Measurements from ENCODE around the gene TRIM36.

TRIM36 gene

DNA sequence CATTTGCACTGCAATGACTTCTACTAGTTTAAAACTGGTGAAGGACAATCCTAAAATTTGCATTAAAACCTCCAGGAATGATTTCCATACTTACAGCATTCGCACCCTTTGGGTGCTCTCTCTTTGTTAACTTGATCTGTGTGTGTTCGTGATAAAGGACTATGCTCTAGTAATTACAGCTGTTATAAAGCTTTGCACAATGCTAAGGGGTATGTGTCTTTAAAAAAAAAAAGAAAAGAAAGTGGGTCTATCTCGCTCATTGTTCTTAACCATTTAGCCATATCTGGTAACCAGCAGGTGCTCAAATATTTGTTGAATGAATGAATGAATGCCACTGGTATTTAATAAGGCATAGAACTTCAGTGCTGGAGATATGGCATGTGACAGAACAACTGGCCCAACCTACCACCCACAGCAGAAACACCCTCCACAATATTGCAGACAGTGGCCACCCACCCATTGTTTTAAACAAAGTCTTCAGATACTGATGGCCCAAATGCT is 8.7 kb downstream of the TRIM36 start:
- DNase-seq = no peak

DNA sequence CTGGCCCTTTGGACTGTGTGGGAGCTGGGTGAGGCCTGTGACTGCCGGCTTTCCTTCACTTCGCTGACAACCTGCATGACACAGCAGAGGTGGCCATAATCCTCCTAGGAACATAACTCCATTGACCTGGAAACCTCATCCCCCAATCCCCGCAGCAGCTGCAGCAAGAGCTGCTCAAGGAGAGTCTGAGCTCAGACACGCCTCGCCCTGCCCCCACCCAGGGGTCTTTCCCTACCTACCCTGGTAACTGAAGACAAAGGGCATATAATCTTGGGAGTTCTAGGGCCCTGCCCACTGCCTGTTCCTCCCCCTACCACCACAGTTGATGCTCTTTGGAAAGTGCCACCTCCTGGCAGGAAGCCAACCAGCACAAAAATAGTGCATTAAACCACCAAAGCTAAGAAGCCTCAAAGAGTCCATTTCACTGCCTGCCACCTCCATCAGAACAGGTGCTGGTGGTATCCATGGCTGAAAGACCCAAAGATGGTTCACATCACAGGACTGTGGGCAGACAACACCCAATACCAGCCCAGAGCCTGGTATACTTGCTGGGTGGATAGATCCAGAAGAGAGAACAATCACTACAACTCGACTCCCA is 18.4 kb downstream of the TRIM36 start:
- no peak for DNase-seq

DNA sequence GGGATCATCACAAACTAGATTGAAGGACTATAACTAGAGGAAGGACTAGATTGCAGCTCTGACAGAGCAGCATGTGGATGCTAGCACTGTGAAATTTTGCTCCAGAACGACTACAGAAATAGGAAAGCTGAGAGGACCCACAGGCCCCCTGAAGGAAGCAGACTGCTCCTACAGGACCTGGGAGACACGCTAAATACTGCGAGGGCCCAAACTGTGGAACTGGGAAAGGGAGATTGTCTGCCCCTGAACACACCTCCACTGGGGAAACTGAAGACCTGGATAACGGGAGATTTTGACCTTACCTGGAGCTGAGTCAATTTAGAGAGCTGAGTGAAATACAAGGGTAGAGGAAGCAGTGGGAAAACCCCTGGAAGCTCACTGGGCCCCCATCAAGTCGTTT is 19.2 kb downstream of the TRIM36 start:
- no peak for DNase-seq

DNA sequence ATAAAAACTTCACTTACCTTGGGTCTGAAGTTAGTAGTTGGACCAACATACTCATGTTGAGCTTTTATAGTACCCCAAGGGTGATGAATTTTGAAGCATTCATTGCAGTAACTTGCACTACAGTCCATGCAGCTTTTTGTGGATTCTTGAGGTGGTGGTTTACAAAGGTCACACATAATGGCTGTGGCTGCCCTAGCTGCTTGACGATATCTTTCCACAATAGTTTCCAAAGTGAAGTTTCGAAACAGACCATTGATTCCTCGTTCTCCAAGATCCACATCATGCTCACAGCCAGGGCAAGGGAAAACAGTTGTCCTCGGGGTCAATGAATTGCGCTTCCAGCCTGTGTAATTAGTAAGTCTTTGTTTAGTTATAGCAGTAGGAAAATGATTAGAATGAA is 22.7 kb downstream of the TRIM36 start:
- DNase-seq = no peak

DNA sequence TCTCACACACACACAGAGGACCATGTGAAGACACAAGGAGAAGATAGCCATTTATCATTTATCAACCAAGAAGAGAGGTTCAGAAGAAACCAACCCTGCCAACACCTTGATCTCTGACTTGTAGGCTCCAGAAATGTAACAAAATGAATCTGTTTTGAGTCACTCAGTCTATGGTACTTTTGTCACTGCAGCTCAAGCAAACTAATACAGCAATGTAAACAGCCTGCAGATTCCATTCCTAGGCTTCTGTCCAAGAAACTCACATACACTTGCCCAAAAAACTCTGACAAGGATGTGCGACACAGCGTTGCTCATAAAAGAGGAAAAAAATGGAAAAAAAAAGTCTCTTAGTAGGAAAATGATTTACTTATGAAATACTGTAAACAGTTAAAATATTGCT is 33.4 kb downstream of the TRIM36 start:
- no peak for DNase-seq

DNA sequence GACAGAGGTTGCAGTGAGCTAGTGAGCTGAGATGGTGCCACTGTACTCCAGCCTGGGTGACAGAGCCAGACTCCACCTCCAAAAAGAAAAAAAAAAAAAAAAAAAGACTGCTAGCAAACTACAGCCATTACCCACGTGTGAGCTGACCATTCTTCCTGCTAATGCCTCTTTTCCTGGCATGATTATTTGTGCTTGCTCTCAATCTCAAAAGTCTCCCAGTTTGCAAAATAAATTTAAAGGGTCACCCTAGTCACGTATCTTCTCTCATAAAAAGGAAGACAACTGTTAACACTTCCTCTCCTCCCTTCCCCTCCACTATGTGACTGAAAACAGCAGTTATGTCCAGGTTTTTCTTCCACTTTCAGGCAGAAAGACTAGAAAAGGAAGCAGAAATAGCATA is 37.2 kb downstream of the TRIM36 start:
- no peak for DNase-seq

DNA sequence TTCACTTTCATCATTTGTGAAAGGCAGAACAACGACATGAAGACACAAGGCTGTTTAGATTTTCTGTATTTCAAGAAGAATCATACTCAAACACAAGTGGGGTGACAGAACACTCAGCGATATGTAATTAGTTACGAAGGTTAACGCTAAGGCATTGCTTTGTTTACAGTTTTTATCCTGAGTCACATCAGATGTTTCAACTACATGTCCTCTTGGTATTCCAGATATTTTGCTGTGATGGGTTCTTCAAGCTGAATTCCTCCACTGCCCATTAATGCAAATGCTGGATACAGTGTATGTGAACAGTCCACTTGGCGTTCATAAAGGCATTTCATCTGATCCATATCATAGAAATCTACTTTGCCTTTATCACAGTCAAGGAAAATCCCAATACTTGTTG is 43.4 kb downstream of the TRIM36 start:
- no peak for DNase-seq

DNA sequence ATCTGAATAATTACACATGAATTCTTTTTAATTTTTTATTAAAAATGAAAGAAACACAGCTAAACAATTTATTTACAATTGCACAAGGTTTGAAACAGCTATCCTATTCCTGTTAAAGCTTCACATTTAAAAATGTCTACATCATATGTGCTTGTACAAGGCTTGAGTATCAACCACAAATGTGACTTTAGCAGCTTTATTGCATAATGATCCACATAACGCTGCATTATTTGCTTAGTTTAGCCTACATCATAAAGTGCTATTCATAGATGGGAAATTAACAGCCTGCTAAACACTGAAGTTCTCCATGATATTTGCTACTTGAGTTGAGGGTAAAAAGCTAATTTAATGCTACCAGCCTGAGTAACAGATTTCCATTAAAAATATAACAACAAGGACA is 45.0 kb downstream of the TRIM36 start:
- DNase-seq = no peak

DNA sequence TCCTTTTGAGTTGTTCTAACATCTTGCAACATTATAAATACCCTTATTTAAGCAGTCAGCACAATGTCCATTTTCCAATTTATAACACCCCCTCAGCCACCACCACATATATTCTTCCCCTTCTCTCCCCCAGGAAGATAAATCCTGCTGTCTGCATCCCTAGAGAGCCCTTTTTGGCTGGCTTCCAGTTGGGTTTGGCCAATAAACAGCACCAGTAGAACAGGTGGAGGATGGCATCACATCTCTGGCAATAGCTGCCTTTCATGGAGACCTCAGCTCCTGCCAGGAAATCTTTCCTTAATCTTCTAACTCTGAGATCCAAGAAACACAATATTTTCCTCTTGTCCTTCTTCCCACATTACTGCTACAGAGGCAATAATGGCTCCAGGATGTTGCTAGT is 53.7 kb downstream of the TRIM36 start:
- no peak for DNase-seq

DNA sequence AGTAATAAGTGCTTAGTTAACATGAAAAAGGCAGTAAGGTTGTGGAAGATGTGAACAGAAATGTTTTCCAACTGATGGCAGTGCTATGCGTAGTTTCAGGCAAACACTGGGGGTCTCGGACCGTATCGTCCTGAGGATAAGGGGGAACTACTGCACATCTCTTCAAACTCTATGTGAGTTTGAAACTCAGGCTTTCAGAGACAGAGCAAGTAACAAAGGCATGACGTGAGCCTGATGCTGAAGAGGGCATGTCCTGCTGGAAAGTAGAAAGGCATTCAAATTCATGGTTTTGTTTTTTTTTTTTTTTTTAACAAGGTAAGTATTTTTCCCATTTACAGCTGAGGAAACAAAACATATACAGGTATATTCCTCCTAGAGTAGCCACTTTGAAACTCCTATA is 59.9 kb downstream of the TRIM36 start:
- DNase-seq = no peak

DNA sequence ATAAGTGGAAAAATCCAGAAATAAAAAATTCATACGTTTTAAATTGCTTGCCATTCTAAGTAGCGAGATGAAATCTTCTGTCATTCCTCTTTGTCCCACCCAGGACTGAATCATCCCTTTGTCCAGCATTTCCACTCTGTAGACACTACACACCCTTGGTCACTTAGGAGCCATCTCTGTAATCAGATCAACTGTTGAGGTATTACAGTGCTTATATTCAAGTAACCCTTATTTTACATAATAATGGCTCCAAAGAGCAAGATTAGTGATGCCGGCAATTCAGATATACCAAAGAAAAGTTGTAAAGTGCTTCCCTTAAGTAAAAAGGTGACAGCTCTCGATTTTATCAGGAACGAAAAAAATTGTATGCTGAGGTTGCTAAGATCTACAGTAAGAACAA is 60.4 kb downstream of the TRIM36 start:
- no peak for DNase-seq

DNA sequence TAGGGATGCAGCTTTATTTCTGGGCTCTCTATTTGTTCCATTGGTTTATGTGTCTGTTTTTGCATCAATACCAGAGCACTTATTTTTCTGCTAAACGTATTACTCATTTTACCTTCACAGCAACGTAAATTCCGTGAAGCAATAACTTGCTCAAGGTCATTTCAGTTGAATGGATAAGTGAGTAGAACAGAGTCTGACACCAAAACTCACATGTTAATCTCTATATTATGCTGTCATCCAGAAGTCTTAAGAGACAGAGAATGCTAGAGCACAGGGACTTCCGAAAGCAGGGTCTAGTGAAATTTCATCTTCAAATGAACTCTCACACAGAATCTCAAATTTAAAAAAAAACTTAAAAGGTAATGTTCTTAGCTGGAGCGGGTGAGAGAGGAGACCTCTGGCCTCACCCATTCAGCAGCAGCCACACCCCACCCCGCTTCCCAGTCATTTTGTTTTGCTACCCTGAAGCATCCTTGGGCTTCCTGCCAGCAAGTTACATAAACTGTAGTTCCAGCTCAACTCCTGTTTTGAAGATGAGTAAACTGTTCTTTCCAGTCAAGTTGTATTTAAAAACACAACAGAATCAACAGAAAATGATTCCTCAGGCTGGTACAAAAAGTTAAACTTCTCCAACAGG is 69.3 kb downstream of the TRIM36 start:
- DNase-seq = no peak

DNA sequence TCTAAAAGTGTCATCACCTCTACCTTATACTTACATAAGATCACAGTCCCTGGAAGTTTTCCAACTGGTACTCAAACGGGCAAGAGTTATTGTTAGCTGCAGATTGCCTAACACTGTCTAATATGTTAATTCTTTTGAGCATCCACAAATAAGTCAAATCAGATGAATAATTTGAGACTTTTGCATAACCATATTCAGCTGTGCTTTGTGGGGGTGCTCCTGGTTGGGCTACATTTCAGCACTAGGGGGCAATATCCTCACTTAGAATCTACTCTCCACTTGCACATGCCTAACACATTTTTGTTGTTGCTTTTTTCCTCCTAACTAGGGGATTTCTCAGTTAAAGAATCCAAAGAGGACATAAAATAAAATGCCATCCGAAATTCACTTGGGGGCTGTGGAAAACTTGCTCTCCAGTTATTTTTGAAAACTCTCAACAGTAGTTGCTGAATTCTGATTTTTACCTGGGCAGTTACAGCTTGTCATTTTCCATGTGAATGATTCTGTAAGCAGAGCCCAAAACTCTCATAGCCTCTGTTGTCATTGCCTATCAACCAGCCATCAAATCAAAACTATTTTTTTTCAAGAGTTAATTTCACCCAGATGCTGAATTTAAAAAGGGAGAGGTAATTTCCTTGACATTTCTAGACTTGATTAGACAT is 71.5 kb downstream of the TRIM36 start:
- peak; percentile 39 for DNase-seq

DNA sequence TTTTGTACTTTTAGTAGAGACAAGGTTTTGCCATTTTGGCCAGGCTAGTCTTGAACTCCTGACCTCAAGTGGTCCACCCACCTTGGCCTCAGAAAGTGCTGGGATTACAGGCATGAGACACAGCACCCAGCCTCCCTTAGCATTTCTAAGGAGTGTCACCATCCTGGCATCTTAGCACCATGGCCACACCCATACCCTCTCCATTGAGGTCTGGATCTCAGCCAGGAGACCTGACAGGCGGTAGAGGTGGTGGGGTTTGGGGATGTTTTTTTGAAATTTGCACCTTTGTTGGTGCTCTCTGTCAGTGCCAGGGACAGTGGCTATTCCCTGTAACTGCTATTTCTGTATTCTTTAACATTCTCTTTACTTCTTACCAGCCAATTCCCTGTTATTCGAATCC is 72.5 kb downstream of the TRIM36 start:
- no peak for DNase-seq

DNA sequence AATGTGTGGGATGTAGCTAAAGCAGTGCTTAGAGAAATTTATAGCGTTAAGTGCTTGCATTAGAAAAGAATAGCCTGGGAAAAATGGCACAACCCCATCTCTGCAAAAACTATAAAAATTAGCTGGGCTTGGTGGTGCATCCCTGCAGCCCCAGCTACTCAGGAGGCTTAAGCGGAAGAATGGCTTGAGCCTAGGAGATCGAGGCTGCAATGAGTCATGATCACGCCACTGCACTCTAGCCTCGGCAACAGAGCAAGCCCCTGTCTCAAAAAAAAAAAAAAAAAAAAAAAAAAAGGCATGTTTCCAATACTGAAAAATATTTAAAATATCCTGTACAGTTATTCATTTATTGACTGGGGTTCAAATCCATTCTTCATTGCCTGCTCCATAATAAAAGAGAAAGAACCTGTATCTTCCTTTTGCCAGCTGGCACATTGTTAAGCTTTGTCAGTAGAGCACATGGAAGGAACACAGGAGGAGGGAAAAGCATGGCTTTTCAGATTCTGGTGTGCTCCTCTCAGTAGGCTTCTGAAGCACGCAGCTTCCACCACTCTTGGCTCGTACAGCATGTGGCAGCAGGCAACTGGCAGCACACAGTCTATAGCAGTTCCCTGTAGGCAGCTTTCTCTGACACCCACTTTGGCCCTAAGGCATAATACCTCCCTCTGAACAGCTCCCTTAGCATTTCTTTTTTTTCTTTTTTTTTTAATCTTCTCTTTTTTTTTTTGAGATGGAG is 73.5 kb downstream of the TRIM36 start:
- no peak for DNase-seq

DNA sequence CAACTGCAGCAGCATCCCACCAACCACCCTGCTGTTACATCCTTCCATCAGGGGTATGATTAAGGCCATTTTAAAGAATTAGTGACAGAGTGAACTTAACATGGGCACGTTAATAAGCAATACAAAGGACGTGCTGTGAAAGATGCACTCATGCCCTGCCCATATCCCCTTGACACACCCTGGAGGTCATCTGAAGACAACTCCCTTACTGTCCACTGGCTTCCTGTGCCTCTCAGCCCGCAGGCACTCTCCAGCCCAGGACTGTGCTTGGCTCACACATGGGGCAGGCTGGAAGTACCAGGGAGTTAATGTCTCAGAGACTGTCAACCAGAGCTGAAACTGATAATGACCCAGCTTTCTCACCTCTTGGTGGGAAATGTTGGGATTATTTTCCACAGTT is 81.8 kb downstream of the TRIM36 start:
- DNase-seq = no peak

DNA sequence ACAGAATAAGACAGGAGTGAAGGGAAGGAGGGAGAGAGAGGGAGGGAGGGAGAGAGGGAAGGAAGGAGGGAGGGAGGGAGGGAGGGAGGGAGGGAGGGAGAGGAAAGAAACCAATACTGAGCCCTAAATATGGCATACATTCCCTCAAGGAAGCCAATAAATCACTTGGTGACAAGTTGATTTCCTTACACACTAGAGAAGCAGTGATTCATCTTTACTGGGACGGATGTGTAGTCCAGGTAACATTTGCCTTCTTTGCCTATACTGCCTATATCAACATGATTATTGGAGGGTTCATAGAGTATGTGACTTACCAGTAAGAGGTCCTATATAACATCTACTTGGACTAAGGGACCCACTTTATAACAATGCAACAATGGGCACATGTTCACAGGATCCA is 83.2 kb downstream of the TRIM36 start:
- DNase-seq = no peak

DNA sequence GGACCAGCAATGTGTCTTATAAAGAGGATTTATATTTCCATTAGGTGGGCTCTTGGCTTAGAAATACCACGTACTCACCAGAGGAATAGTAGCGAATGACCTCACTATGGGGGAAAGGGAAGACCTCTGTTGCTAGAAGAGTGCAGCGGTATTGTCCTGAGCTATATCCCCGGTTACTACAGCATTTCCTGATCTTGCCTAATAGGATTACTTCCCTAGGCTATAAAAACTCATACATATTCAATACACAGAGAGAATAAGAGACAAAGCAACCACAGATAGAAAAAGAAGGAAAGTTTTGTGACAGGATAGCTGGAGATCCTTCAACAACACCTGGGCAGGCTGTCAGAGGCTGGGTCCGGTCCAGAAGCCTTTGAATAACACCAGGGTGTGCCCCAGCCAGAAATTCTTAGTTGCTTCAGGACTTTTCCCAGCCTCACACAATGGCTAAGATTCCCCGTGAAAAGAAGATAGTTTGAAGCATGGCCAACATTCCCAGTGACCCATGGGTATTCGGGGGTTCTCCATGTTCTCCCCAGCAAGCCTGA is 85.4 kb downstream of the TRIM36 start:
- no peak for DNase-seq

DNA sequence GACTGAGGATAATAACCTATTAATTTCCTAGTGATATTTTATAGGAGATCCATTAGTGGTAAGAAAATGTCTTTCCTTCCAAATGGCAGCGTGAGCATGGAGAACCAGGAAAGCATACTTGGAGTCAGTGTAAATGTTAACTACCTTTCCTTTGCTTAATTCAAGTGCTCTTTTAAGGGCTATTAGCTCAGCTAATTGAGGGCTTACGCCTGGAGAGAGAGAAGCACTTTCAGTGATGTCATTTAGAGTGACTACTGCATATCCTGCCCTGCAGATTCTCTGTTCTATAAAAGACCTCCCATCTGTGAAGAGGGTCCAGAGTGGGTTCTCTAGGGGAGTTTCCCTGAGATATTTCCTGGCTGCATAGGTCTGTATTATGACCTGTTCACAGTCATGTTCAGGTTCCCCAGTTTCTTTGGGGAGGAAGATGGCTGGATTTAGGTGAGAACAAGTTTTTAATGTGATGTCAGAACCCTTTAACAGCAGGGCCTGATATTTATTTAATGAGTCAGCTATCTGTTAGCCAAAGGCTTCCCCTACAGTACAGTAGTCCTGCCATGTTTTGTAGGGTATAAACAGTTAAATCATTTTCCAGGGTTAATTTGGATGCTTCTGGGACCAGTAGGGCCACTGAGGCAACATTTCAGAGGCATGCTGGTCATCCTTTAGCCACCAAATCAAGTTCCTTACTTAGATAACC is 89.6 kb downstream of the TRIM36 start:
- DNase-seq = no peak

Data from activated CD4-positive, alpha-beta T cell treated with anti-CD3 and anti-CD28 coated beads for 48 hours (primary cell).